Measurements from ENCODE around the gene ATXN7.

ATXN7 gene

DNA sequence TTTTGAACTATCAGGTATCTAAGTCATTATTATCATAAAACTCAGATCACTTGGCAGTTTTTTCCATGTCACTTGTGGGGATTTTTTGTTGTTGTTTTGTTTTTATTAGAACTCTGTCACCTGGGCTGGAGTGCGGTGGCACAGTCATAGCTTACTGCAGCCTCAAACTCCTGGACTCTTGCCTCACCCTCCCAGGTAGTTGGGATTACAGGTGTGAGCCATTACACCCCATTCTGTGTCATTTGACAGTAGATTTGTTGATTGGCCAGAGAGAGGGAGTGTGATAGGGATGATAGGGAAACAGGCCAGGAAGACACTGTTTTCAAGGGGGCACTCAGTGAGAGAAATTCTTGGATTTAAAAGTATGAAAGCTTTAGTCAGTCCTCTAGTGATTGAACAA lies 103.2 kb downstream of the ATXN7 start:
- no peak for DNase-seq (ENCODE audit: low spot score)

DNA sequence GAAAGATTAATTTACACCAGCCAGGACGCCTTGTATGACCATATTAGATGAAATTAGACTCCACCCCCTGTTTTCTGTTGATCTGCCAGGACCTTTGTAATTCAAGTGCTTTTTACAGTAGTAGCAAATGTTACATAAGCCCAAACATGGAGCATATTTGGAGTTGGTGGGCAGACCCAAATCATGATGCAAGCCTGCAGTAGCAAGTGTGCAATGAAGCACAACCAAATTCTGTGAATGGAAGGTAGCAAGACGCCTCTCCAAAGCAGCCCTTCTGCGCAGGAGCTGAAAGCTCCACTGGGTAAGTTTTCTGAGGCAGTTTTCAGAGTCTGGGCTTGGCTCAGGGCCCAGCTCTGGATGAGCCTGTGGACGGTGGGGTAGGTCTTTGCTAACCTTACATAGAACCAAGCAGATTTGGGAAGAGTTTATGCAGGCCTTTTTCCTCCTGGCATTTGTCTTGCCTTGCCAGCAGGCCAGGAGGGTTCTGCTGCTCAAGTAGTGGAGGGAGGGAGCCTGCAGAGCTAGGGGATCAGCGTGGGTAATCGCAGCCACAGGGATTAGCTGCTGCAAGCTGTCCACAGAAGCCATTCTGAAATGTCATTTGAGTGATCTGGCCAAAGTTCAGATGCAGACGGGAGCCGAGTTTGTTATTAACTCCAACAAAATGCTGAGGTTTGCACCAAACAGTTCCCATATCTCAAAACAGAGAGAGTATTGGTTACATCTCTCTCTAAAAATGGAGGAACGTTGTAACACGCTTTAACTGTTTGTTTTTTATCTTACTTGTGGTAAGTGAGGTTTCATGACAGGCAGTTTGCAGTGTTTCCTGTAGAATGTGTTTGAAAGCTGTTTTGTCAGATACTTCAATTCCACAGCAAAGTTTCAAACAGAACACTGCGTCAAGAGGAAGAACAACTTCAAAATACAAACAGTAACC lies 104.3 kb downstream of the ATXN7 start:
- DNase-seq (ENCODE audit: low spot score) = peak; percentile 22

DNA sequence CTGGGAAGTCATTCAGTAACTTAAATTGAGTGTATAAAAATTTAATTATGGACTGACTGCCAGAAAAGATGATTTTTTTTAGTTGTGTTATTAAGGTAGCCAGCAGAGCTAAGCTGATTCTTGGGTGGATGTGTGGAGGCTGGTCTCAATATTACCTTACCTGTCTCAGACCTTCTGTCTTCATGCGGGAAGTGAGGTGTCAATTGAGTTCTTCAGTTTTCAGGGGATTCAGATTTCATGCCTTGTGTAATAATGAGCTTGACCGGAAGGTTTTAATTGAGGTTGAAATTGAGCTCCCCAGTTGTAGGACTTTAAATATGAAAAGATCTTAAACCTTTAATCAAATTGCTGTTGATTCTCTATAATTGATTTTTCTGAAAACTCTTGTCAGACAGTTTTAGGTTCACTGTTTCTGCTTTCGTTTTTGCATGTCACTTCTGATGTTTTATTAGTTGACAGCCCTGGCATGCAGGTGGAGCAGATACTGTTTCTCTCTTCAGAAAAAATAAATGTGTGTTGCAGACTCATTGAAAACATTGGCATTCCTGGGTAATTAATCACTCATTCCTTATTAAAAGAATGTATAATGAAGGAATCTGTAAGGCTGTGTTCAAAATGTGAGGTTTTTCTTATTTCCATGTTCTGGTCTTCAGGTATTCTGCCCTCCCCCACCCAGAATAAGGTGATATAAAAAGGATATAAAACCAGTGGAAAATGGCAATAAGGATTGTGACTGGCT lies 105.1 kb downstream of the ATXN7 start:
- no peak for DNase-seq (ENCODE audit: low spot score)

DNA sequence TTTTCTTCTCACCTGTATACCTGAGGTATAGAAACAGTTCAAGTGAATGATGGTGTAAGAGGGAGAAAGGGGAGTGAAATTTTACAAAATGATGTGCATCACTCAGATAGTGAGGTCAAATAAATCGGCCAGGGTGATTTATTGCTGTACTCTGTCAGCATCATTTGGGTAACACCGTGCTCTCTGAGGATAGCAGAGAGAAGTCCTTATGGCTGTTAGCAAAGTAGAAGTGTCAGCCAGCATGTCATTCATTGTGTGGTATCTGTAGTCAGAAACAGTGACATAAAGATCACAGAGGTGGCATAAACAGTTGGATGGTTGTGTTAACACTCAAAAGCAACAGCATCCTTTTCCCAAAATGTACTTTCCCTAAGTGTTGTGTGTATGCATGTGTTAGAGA lies 106.2 kb downstream of the ATXN7 start:
- DNase-seq (ENCODE audit: low spot score) = no peak

DNA sequence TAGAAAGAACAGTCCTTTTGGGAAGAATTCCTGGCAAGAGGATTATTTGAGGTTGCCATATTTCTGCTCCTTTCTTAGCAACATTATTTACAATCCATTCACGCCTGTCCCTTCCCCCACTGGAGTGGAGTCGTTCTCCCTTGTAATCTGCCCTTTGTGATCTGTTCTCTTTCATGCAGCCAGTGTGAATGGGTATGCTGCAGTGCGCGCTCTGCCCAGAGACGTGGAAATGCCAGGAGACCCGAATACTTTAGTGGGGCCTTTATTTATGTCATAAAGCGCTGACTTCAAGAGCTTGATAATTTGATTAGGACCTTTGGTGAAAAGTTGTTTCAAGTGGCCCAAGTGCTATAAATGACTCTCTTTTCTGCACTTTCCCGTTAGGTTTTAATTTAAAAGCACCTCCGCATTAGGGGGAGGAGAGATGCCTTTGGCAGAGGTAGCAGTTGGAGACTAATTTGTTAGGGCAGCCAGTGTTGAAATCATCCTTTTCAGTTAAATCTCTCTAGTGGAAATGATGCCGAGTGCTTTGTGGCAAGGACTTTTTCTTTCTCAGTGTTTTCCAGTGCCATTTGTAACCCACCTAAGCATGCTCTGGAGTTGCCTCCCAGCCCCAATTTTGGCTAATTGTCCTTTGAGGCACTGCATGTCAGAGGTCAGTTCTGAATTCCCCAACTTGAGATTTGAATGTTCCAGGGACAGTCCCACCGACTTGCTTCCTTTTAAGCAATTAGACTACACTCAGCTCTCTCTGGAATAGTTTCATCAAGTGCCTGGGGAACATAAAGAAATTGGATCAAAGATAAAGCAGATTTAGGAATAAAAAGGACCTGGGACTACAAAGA lies 107.2 kb downstream of the ATXN7 start:
- DNase-seq (ENCODE audit: low spot score) = no peak

DNA sequence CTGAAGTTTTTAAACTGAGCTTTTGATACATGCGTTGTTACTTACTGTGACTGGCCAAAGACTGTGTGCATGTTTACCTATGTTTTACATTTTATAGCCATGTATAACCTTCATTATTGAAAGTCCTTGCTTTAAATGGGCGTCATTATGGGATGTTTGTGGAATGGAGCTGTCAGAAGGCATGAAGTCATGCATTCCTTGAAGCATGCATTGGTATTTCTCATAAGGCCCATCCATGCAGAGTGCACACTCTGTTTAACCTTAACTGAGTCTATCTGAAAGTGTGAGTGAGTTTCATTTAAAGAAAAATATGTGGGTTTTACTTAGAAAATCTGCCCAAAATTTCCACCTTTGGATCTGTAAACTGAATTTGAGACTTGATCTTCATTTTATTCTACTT lies 108.5 kb downstream of the ATXN7 start:
- peak; percentile 53 for DNase-seq (ENCODE audit: low spot score)

DNA sequence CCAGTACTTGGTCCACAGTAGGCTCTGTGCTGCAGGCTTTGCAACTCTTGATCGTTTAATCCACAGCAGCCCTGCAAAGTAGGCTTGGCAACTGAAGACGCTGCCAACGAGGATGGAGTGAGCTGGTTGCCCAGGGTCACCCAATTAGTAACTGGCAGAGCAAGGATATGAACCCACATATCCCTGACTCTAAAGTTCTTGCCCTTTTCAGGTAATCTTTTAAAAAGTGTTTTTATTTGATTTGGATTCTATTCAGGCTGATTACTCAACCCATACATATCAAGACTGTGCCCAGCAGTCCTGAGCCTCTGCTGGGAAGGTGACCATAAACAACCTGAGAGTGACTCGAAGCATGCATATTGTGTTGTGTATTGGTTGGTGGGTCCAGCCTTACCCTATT lies 109.3 kb downstream of the ATXN7 start:
- DNase-seq (ENCODE audit: low spot score) = no peak

DNA sequence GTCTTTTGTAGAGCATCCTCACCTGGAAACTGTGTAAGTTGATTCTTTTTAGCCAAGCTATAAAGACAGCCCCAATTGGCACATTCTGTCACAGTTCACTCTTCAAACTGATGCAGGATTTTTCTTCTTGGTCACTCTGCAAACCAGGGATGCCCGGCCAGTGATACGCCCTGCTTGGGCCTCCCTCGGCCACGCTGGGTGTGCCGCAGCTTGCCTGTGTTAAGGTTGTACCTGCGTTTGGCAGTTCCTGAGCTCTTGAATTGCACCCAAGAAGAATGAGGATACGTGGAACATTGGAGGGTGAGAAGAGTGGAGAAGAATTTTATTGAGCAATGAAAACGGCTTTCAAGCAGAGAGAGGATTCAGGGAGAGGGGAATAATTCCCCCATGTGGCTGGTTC lies 109.7 kb downstream of the ATXN7 start:
- DNase-seq (ENCODE audit: low spot score) = no peak

DNA sequence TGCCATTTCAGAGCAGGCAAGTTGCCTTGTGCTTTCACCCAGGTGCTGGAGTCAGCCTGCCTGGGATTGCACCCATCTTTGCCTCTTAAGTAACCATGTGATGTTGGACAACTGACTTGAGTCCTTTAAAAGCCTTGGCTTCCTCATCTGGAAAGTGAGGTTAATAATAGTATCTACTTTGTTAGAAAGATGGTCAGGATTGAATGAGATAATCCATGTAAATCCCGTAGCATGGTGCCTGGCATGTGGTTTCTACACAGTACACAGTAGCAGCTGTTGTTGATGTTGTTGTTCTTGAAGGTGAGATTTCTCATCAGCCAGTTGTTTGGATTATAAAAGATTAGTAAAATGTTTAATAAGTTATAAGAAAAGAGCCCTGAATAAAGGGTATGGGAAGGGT lies 110.8 kb downstream of the ATXN7 start:
- DNase-seq (ENCODE audit: low spot score) = no peak

DNA sequence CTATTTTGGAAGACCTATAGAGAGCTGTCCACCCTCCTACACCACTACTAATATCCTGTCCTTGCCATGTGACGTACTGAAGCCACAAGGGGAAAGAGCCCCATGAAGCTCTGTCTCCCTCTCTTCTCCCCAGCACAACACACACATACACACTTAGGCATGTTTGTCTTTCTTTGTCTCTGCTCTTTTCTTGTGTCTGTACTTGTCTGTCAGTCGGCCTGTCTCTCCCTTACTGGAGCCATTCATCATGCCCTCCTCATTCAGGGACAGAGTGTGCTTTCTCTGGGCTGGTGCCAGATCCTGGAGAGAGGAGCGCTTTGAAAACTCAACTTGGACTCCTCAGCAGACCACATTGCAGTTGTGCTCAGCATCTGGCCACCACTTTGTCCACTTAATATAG lies 112.1 kb downstream of the ATXN7 start:
- DNase-seq (ENCODE audit: low spot score) = peak; percentile 18

DNA sequence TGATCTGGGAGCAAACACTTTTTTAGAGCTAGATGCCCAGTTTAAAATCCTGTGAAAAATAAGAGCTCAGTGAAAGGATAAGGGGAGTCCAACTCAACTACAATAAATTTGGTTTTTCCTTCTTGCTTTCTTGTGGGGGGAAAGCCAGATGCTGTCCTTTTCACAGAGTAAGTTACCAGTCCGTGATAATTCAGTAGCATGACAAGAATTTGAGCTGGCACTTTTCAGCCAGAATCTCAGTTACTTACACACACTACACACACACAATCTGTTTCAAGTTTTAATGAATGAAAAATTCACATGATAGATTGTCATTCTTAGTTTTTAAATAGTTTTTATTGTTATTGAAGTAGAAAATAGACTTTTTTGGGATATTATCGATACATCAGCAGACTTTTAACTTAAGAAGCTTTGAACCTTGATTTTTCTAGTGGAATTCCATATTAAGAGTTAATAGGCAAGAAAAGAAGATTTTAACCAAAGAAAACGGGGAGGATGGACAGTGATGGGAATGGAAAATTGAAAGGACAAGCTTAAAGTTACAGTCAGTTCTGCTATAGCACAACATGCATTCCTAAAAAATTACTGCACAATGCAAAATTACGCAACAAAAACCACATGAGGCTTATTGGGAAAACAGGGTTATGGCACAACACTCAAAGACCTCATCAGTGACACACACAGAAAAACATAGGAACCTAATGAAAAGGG lies 112.6 kb downstream of the ATXN7 start:
- peak; percentile 85 for DNase-seq (ENCODE audit: low spot score)

DNA sequence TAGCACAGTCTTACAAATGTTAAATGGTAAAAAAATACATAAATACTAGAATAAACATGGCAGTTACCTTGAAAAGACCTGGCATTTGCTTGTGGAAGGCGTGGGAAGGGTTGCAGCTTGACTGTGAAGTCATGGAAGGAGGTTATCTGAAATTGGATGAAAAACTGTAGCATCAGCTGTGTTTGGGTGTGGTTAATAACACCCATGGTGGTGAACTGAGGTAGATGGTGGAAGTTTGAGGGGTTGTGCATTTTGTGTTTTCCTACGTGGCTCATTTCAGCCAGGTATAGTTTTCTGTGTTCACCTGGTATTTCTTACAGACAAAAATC lies 113.2 kb downstream of the ATXN7 start:
- DNase-seq (ENCODE audit: low spot score) = no peak

DNA sequence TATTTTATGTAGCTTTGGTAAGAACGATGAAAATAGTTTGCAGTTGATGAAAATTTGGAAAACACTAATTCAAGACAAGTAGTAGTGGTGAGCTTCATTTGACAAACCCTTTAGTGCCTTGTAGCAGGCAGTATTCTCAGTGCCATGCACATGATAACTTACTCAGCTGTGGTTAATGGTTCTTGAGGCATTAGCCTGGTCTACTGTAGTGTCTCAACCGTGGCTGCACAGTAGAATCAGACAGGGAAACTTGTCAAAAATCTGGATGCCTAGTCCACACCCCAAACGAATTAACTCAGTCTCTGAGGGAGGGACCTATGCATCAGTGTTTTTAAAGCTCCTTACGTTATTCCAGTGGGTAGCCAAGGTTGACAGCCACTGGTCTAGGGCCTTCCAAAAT lies 114.2 kb downstream of the ATXN7 start:
- DNase-seq (ENCODE audit: low spot score) = peak; percentile 17

DNA sequence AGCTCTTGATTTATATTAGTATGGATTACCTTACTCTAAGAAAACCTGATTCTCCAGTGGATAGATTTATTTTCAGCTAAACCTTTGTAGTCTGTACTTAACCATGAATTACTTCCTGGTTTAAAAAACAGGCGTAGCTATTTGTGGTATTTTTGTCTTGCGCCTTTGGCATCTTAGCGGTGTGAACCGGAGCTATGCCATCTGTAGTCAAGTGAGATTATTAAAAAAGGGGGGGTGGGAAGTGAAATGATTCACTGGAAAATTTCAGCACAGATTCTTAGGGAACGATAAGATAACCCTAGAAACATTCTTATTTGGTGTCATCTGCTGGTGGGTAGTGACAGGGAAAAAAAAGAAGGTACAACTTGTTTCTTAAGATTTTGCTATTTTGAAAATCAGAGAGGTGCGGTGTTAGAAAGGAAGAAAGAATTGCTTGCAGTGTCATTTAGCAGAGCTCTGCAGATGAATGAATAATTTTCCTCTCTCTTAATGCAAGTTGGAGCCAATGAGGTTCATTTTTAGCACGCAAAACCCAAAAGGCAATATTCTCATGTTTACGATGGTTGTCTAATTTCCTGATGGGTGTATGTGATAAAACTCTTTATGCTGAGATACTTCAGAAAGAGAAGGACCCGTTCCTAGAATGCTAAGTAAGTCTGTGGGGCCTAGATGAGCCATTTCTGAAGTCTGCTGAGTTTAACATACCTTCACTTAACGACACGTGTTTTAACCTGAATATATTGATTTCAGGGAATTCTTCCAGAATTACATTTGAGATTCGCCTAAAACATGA lies 115.6 kb downstream of the ATXN7 start:
- DNase-seq (ENCODE audit: low spot score) = peak; percentile 57

DNA sequence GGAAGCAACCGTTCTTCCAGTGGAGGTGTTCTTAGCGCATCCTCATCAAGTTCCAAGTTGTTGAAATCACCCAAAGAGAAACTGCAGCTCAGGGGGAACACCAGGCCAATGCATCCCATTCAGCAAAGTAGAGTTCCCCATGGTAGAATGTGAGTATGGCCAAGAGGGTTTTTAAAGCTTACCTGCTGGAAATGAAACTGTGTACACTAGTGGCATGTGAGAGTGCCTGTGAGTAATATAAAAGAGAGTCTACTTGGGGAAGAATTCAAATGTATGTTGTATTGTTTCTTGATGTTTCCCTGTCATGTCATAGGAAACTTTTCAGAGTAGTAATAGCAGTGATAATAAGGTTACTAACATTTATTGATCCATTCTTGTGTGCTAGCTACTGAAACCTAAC lies 116.4 kb downstream of the ATXN7 start:
- DNase-seq (ENCODE audit: low spot score) = no peak

DNA sequence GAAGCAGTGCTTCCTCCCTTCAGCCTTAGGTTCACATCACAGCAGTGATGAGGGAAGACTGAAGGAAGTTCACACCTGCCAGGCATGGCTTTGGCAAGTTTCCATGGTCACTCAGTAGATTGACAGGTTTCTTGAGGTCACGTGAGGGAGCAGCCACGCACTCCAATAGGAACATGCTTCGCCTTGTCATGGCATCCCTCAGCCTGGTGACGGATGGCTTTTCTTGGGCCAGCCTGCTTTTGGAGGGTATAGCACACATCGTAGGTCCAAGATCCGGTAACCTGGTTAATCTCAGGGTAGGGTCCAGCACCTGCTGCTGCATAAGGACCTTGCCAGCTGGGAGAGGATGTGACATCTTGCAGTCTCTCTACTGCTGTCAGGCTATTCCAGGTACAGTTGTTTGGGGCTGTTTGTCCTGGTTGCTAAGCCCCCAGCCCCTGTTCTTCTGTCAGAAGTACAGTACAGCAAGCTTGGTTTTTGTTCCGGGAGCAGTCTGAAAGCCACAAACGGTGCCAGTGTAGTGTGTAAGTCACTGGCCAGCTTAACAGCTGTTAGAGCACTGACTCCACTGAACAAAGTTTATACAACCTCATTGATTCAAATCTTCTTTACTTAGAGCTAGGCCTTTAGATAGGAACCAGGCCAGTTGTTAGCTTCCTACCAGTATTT lies 117.3 kb downstream of the ATXN7 start:
- DNase-seq (ENCODE audit: low spot score) = no peak

DNA sequence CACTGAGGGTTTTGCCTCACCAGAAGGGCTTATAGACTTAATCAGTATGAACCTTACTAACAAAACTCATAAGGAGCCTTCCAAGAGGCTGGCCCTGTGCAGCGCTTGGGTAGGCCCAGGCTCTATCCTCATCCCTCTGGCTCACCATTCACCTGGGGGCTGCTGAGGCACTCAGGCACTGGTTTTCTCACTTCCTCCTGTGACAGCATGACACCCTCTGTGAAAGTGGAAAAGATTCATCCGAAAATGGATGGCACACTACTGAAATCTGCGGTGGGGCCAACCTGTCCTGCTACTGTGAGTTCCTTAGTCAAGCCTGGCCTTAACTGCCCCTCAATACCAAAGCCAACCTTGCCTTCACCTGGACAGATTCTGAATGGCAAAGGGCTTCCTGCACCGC lies 118.3 kb downstream of the ATXN7 start:
- no peak for DNase-seq (ENCODE audit: low spot score)

DNA sequence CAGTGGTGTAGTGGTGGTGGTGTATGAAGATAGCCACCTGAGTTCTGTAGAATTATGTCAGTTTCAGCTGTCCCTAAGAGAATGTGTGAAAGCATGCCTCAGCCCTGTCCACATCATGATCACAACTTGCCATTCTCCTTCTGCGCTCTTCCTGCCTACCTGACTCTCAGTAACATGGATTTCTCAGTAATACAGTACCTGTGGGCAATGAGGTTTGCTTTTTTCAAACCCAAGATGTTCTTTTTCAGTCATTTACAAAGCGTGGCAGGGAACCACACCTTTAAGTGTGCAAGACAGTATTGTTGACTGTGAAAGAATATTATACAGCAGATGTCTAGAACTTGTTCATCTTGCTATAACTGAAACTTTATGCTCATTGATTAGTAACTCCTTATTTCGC lies 120.7 kb downstream of the ATXN7 start:
- DNase-seq (ENCODE audit: low spot score) = no peak

DNA sequence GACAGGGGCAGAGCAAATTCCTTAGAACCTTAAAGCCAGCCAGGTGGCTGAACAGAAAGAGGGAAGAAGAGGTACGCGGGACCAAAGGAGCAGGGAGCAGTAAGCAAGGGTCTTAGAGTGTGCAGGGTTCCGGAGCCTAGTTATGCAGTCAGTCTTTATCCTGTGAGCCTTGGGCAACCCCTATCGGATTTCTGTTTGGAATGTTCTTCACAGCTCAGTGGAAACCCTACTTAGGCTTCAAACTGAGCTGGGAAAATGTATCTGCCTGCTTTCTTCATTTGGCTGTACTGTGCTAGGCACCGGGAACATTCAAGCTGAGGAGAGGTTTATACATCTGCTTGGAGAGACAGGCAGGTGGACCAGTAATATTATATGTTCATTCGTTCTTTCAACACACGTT lies 122.5 kb downstream of the ATXN7 start:
- DNase-seq (ENCODE audit: low spot score) = no peak

DNA sequence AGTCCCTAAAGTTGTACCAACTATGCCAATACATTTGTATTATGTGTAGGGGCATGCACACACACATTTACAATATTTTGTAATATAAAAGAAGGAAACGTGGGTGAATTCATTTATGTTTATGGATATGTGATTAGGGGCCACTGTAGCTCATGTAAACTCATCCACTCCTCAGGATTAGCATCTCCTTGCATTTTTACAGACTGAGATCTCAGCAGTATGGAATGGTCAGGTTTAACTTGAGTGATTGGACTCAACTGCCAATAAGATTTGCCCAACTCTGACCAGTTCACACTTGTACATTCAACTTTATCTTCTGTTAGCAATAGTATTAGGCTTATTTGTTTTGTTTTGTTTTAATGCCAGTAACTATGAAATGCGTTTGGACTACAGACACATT lies 123.2 kb downstream of the ATXN7 start:
- DNase-seq (ENCODE audit: low spot score) = no peak

DNA sequence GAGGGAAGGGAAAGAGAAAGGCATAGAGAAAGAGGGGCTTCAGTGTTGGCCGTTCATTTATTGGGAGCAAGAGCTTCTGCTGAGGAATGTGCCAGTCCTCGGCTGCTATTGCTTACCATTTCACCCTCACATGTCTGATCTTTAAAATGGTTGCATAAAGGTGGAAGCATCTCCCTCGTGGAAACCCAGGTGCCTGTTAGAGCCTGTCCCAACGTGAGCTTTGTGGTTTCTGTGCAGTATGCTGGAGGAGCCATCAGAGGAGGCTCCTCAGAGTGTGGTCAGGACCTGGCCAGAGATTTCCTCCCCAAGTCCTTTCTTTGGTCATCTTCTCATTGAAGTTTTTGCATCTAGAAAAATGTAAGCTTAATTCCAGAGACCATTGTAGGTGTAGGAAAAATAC lies 125.3 kb downstream of the ATXN7 start:
- DNase-seq (ENCODE audit: low spot score) = no peak
